ENCODE measurements around the gene BRAF.

BRAF gene

DNA sequence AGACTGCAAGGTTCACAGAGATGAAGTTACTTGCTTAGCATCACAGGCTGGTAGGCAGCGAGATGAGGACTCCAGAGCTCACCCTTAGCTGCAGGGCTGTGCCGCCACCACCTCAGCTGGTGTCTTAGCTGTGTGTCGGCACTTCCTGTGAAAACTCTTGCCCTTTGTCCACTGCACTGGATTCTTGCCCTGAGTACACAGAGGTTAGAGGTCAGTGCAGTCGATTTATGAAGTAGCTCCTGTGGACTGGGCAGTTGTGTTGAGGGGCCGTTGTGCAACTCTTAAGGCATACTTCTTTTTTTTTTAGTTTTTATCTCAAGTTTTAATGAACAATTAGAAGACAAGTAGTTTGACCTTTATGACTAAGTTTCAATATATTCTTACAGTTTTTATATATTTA is 217.6 kb downstream of the BRAF start:
- DNase-seq (ENCODE audit: extremely low spot score) = no peak
- CTCF ChIA-PET = interaction anchor here (0.8 to 1.0 kb wide), 2 partner anchors 15 to 39 kb away, joined by 3 read pairs; no protein-coding TSS in a partner anchor
- POLR2A ChIA-PET = no interaction called here
- TF ChIP-seq, protein P1, sequence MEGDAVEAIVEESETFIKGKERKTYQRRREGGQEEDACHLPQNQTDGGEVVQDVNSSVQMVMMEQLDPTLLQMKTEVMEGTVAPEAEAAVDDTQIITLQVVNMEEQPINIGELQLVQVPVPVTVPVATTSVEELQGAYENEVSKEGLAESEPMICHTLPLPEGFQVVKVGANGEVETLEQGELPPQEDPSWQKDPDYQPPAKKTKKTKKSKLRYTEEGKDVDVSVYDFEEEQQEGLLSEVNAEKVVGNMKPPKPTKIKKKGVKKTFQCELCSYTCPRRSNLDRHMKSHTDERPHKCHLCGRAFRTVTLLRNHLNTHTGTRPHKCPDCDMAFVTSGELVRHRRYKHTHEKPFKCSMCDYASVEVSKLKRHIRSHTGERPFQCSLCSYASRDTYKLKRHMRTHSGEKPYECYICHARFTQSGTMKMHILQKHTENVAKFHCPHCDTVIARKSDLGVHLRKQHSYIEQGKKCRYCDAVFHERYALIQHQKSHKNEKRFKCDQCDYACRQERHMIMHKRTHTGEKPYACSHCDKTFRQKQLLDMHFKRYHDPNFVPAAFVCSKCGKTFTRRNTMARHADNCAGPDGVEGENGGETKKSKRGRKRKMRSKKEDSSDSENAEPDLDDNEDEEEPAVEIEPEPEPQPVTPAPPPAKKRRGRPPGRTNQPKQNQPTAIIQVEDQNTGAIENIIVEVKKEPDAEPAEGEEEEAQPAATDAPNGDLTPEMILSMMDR (IDR thresholded peaks at IDR 0.05; ENCODE audit: control extremely low read depth, extremely low read depth, low read depth, missing control alignments) = no peak

DNA sequence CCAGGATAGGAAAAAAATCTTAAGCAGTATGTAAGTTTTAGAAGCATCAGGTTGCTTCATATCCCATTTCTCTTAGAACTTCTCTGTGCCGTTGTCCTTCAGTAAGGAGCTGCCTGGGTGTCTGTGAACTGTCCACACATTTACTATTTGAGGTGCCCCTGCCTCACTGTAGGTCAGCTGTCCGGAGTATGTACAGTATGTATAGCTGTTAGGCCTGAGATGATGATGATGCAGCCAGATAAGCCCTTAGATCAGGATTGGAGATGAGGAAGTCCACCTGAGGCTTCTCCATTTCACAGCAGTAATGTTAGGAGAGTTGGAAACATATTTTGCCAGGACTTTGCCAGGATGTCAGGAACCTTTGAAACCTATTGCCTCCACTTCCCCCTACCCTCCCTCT is 220.5 kb downstream of the BRAF start:
- ChIA-PET CTCF (no interaction called here), POLR2A (no interaction called here)
- TF ChIP-seq, protein P1 (IDR thresholded peaks at IDR 0.05; ENCODE audit: control extremely low read depth, extremely low read depth, low read depth, missing control alignments) = no peak
- no peak for DNase-seq (ENCODE audit: extremely low spot score)

DNA sequence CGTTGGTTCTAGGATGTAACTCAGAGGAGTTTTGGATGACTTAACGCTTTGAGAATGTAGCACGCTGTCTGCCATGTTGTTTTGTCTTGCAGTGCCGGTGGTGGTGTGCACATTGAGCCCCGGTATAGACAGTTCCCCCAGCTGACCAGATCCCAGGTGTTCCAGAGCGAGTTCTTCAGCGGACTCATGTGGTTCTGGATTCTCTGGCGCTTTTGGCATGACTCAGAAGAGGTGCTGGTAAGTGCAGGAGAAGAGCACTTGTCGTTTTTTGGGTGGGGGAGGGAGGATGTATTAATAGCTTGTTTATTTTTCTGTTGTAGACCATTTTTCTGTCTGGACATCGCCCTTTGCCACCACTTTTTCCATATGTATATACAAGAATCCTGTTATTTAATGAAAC is 222.0 kb downstream of the BRAF start:
- DNase-seq (ENCODE audit: extremely low spot score) = no peak
- POLR2A ChIA-PET = no interaction called here
- CTCF ChIA-PET = interaction anchor here (0.8 kb wide), 1 partner anchor 14 kb away, joined by 5 read pairs; no protein-coding TSS in a partner anchor
- TF ChIP-seq, protein P1 (IDR thresholded peaks at IDR 0.05; ENCODE audit: control extremely low read depth, extremely low read depth, low read depth, missing control alignments) = no peak

DNA sequence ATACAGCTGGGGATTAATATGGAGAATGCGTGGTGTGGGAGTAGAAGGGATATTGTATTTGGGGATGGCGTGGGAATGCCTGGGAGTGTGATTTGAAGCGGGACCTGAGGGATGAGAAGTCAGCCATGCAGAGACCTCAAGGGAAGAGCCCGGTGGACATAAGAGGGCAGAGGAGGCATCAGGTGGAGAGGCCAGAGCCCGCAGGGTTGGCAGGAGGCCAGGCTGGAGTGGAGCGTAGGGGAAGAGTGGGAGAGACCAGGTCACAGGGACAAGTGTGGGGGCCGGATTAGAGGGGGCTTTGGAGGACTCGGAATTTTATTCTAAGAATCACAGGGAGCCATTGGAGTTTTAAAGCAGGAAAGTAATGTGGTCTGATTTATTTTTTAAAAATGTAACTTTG is 226.3 kb downstream of the BRAF start:
- POLR2A ChIA-PET = no interaction called here
- DNase-seq (ENCODE audit: extremely low spot score) = no peak
- CTCF ChIA-PET = interaction anchor here (0.7 to 1.7 kb wide), 2 partner anchors 15 to 18 kb away, joined by 3 to 5 read pairs; no protein-coding TSS in a partner anchor
- TF ChIP-seq, protein P1 (IDR thresholded peaks at IDR 0.05; ENCODE audit: control extremely low read depth, extremely low read depth, low read depth, missing control alignments) = no peak

DNA sequence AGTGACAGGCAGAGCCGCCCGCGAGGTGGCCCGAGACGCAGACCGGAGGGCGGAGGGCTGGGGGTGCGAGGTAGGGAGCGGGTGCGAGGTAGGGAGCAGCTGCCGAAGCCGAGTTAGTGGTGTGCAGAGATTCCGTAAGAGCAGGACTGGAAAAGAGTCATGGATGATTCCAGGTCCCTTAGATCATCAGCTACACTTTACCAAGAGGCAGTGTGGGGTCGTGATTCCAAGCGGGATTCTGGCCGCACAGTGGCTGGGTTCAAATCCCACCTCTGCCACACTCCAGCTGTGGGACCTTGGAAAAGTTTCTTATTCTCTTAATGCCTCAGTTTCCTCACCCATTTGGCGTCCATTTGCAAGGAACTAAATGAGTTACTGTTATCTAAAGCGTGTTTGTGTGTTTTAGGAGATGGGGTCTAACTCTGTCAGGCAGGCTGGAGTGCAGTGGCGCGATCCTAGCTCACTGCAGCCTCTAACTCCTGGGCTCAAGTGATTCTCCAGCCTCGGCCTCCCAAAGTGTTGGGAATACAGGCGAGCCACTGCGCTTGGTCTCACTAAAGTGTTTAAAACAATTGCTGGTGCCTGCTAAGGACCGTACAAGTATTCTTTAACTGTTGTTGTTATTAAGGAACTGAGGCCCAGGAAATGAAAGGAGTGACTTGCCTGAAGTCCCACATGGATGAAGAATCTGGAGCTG is 227.1 kb downstream of the BRAF start:
- ChIA-PET CTCF (no interaction called here), POLR2A (no interaction called here)
- TF ChIP-seq, protein P1 (IDR thresholded peaks at IDR 0.05; ENCODE audit: control extremely low read depth, extremely low read depth, low read depth, missing control alignments) = no peak
- no peak for DNase-seq (ENCODE audit: extremely low spot score)

DNA sequence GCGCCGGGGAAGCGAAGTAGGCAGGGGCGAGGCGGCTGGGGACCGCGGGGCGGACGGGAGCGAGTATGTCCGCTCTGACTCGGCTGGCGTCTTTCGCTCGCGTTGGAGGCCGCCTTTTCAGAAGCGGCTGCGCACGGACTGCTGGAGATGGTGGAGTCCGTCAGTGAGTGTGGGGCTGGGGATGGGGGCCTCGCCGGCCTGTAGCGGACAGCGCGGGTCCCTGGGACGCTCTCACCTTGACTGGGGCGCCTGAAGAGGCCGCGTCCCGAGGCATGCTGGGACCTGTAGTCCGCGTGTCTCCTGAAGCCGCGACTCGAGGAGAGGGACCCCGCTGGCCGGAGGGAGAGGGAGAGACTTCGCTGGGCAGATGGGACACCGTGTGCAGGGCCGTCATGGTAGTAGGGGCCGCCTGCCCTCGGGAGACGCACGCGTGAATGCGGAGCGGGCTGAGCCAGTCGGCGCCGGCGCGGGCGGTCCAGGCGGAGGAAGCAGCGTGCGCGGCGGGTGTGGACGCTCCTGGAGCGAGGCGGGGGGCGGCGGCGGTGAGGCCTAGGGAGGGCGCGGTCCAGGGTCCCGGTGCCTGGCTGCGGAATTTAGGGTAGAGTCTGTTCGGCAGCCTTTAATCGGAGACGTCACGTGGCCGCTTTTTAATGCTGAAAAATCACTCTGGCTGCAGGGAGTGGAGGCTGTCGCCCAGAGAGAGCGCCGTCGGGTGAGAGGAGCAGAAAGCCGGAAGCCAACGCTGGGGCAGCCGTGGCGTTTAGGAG is 227.9 kb downstream of the BRAF start, which contains the start of gene NDUFB2:
Gene NDUFB2 (plus strand): TSS at position 29 of the 767 bp plus-strand sequence. CDS start 37 bp downstream, at position 66.
- TF ChIP-seq, protein P1 (IDR thresholded peaks at IDR 0.05; ENCODE audit: control extremely low read depth, extremely low read depth, low read depth, missing control alignments) = no peak
- ChIA-PET POLR2A (interaction anchor here (0.7 kb wide), 1 partner anchor 1586 kb away, joined by 4 read pairs; no protein-coding TSS in a partner anchor), CTCF (interaction anchor here (0.6 to 1.2 kb wide), 3 partner anchors 12 to 44 kb away, joined by 3 to 5 read pairs (median 3); no protein-coding TSS in a partner anchor)
- DNase-seq (ENCODE audit: extremely low spot score) = peak; percentile 87

All from GM10248 (cell line).